MM.1S (cell line): ENCODE results near the gene CELF5.

Experiments used
- CTCF ChIP-seq: fragments of 300-600 bp; sonication (generic); IDR thresholded peaks from 2 replicates; pipeline ENCODE4 v1.5.1; 2016; ENCODE audit warnings: antibody characterized with exemption, low read length, mixed read lengths
- EZH2 ChIP-seq: fragments of 300-600 bp; sonication (generic); optimal IDR thresholded peaks from 2 replicates; pipeline ENCODE3; 2017; ENCODE audit warnings: low read depth, mild to moderate bottlenecking, antibody characterized with exemption, low read length, mixed read lengths

- TF ChIP-seq CTCF (no peak), EZH2 (no peak)
Observed at GRCh38 chr19:3293560-3293959, 69.1 kb downstream of the CELF5 start.
